DOHH2 (cell line): ENCODE data around the gene DPYD.

Source experiments
- H3F3A ChIP-seq: fragments of 200-600 bp; sonication (generic), shearing (Covaris generic); 2 replicates; pipeline ENCODE4 v1.6.0; 2016; ENCODE audit warnings: antibody characterized with exemption, mild to moderate bottlenecking; ENCODE audit not compliant: control insufficient read depth, insufficient read depth
- H3K27ac ChIP-seq: fragments of 200-600 bp; sonication (generic); 2 replicates; pipeline ENCODE4 v1.5.1; 2014; ENCODE audit warnings: low read depth, mild to moderate bottlenecking, low read length, moderate library complexity
- H3K27me3 ChIP-seq: fragments of 200-600 bp; sonication (generic); 2 replicates; pipeline ENCODE4 v1.6.1; 2014; ENCODE audit warnings: mild to moderate bottlenecking, low read length, mixed read lengths; ENCODE audit not compliant: control insufficient read depth
- H3K36me3 ChIP-seq: fragments of 200-600 bp; sonication (generic); 2 replicates; pipeline ENCODE4 v1.6.1; 2014; ENCODE audit warnings: mild to moderate bottlenecking, low read length, moderate library complexity, mixed read lengths; ENCODE audit not compliant: control insufficient read depth
- H3K4me1 ChIP-seq: fragments of 200-600 bp; sonication (generic); 2 replicates; pipeline ENCODE4 v1.6.1; 2014; ENCODE audit warnings: mild to moderate bottlenecking, low read length, mixed read lengths; ENCODE audit not compliant: control insufficient read depth
- H3K4me2 ChIP-seq: fragments of 200-600 bp; sonication (generic); 2 replicates; pipeline ENCODE4 v1.6.0; 2014; ENCODE audit warnings: mild to moderate bottlenecking, low read length, moderate library complexity
- H3K4me3 ChIP-seq: fragments of 200-600 bp; sonication (generic); 2 replicates; pipeline ENCODE4 v1.5.1; 2014; ENCODE audit warnings: mild to moderate bottlenecking, low read length, mixed read lengths
- H3K79me2 ChIP-seq: fragments of 200-600 bp; sonication (generic); 2 replicates; pipeline ENCODE4 v1.6.1; 2014; ENCODE audit warnings: mild to moderate bottlenecking, low read length, mixed read lengths; ENCODE audit not compliant: control insufficient read depth
- H3K9me2 ChIP-seq: fragments of 200-600 bp; sonication (generic); replicated peaks from 2 replicates; pipeline ENCODE4 v1.6.1; 2014; ENCODE audit warnings: mild to moderate bottlenecking, low read length, mixed read lengths; ENCODE audit not compliant: control insufficient read depth
- H3K9me3 ChIP-seq: fragments of 200-600 bp; sonication (generic); 2 replicates; pipeline ENCODE4 v1.6.1; 2014; ENCODE audit warnings: antibody characterized with exemption, low read length, mixed read lengths; ENCODE audit not compliant: control insufficient read depth, insufficient read depth
- H4K20me1 ChIP-seq: fragments of 200-600 bp; sonication (generic); 2 replicates; pipeline ENCODE4 v1.6.0; 2014; ENCODE audit warnings: low read depth, mild to moderate bottlenecking, antibody characterized with exemption, low read length, moderate library complexity; ENCODE audit not compliant: control insufficient read depth, insufficient read depth
- EZH2phosphoT487 ChIP-seq: fragments of 200-600 bp; sonication (generic); IDR thresholded peaks from 2 replicates; pipeline ENCODE4 v1.6.1; 2017; ENCODE audit warnings: borderline replicate concordance, mild to moderate bottlenecking, antibody characterized with exemption, low read length, moderate library complexity, mixed read lengths
- TF ChIP-seq, protein P1 (sequence below): fragments of 200-600 bp; sonication (generic); IDR thresholded peaks from one replicate; pipeline ENCODE4 v1.5.1; 2014; ENCODE audit warnings: antibody characterized with exemption, mild to moderate bottlenecking, low read depth, low read length; ENCODE audit not compliant: poor library complexity, severe bottlenecking

DPYD gene

DNA sequence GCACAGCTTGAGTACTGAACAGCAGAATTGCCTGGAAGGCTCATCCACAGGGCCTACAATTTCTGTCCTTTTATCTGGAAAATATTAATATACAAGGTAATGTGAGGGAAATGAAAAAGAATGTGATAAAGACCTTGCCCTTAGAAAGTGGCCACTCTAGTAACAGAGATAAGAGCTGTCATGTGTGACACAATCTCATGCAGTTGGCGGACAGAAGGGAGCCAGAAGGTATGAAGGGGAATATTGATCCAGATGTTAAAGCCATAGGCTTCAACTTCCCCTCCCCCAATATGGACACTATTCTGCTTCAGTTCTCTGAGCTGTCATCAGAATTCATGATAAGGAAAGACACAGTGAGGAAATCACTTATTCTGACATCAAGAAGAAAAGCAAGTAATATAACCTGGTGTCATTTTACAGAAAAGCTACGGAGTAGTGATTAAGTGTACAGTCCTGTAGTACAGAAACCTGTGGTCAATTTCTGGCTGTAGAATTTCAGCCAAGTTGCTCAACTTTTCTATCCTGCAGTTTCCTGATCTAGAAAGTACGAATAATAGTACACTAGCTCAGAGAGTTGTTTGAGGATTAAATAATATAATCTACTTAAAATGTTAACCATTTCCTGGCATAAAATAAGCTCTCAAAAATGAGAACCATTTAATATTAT is 572.1 kb downstream of the DPYD start:
- Histone ChIP-seq H3K9me2 (no peaks in the 10 kb centered on the region), H3K36me3 (no peaks in the 10 kb centered on the region), H3F3A (no peaks in the 10 kb centered on the region), H3K27ac (no peak overlapping the region), H3K79me2 (no peaks in the 10 kb centered on the region), H3K27me3 (no peaks in the 10 kb centered on the region), H4K20me1 (no peaks in the 10 kb centered on the region), H3K4me2 (no peak overlapping the region), H3K4me1 (no peaks in the 10 kb centered on the region), H3K4me3 (no peak overlapping the region), H3K9me3 (no peaks in the 10 kb centered on the region)
- TF ChIP-seq EZH2phosphoT487, result no peak
- TF ChIP-seq, protein P1, sequence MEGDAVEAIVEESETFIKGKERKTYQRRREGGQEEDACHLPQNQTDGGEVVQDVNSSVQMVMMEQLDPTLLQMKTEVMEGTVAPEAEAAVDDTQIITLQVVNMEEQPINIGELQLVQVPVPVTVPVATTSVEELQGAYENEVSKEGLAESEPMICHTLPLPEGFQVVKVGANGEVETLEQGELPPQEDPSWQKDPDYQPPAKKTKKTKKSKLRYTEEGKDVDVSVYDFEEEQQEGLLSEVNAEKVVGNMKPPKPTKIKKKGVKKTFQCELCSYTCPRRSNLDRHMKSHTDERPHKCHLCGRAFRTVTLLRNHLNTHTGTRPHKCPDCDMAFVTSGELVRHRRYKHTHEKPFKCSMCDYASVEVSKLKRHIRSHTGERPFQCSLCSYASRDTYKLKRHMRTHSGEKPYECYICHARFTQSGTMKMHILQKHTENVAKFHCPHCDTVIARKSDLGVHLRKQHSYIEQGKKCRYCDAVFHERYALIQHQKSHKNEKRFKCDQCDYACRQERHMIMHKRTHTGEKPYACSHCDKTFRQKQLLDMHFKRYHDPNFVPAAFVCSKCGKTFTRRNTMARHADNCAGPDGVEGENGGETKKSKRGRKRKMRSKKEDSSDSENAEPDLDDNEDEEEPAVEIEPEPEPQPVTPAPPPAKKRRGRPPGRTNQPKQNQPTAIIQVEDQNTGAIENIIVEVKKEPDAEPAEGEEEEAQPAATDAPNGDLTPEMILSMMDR, result no peak

DNA sequence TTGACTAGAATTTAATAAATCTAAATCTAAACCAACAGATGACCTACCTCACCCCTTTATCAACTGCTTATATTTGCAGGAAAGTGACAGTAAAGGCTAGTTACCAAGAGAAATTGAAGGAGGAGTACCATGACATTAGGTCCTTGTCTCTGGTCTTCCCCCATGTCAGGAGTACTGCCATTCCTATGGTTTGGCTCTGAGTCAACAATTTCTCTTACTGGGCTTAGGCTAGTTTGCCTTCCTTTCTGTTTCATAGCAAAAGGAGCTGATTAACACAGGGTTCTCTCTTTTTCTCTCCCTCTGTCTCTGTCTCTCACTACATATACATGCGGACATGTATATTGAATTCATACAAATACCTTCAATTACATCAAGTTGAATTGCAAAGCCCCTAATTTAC is 579.9 kb downstream of the DPYD start:
- H3K27ac ChIP-seq, result no peak overlapping the region
- no peaks in the 10 kb centered on the region for H3K4me1 ChIP-seq
- H3K9me3 ChIP-seq, result no peaks in the 10 kb centered on the region
- no peaks in the 10 kb centered on the region for H3K9me2 ChIP-seq
- H3K4me3 ChIP-seq, result no peak overlapping the region
- H3K79me2 ChIP-seq, result no peaks in the 10 kb centered on the region
- no peaks in the 10 kb centered on the region for H3F3A ChIP-seq
- no peaks in the 10 kb centered on the region for H3K36me3 ChIP-seq
- no peak for TF ChIP-seq EZH2phosphoT487
- TF ChIP-seq, protein P1, result no peak
- no peak overlapping the region for H3K4me2 ChIP-seq
- no peaks in the 10 kb centered on the region for H3K27me3 ChIP-seq
- H4K20me1 ChIP-seq, result no peaks in the 10 kb centered on the region

DNA sequence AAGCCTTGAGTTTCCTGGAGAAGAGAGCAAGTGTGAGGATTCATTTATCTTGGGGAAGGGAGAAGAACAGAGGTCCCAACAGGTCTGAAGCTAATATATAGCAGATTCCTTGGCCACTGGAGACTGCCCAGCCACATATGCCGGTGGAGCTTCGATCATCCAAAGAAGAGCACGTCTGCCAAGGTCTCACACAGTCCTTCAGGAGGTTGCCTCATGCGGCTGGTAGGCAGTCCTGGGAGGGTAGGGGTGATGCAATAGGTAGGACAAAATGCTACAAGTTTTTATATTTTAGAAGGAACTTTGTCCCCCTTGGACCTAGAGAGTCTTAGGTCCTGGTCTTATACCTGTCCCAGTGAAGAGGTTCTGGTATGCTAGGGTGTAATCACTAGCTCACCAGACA is 582.5 kb downstream of the DPYD start:
- Histone ChIP-seq H3K4me1 (no peaks in the 10 kb centered on the region), H3F3A (no peaks in the 10 kb centered on the region), H3K9me3 (no peaks in the 10 kb centered on the region), H4K20me1 (no peaks in the 10 kb centered on the region), H3K4me3 (no peak overlapping the region), H3K4me2 (no peak overlapping the region), H3K27me3 (no peaks in the 10 kb centered on the region), H3K79me2 (no peaks in the 10 kb centered on the region), H3K27ac (no peak overlapping the region), H3K36me3 (no peaks in the 10 kb centered on the region), H3K9me2 (no peaks in the 10 kb centered on the region)
- TF ChIP-seq EZH2phosphoT487, result no peak
- TF ChIP-seq, protein P1, result no peak
